ENCODE results near the gene TGFBR1. TPM values are rescaled to one million over a fixed set of nuclear protein-coding genes. Genes with fewer than 3 reads are reported as not detected.

The TGFBR1 gene
- total RNA-seq, 1 experiment from 2014 or later, result 9.5 TPM

GRCh38 chr9:99066571-99066970 lies 38.3 kb upstream of the TGFBR1 start:
- no peak for DNase-seq
- Histone ChIP-seq H3K36me3 (ENCODE audit: low read depth, low read length) (no peaks in the 10 kb centered on the region), H3K4me2 (ENCODE audit: low read length) (no peak overlapping the region), H3K27ac (ENCODE audit: low read length) (no peak overlapping the region), H3K27me3 (ENCODE audit: low read length) (no peaks in the 10 kb centered on the region), H3K9ac (ENCODE audit: low read length) (no peak overlapping the region), H3K9me2 (replicated peaks; ENCODE audit: low read length) (no peaks in the 10 kb centered on the region), H3K79me2 (ENCODE audit: low read length) (no peaks in the 10 kb centered on the region), H3K9me3 (ENCODE audit: low read length) (no peaks in the 10 kb centered on the region), H3K4me1 (ENCODE audit: insufficient read depth, low read length) (no peaks in the 10 kb centered on the region), H2AFZ (ENCODE audit: low read length) (no peak overlapping the region), H4K20me1 (ENCODE audit: low read length) (no peaks in the 10 kb centered on the region), H3F3A (ENCODE audit: low read length, unreplicated experiment) (no peaks in the 10 kb centered on the region), H3K4me3 (ENCODE audit: low read length) (no peak overlapping the region)
- intact Hi-C loops (cut with micrococcal nuclease), result no loop called here
- no peak for TF ChIP-seq CTCF (conservative IDR thresholded peaks at IDR 0.05; ENCODE audit: low read depth, low read length)
- TF ChIP-seq EZH2 (IDR thresholded peaks at IDR 0.05; ENCODE audit: low read length, unreplicated experiment), result no peak
- no peak for ATAC-seq
- BruUV-seq (replicated peaks), result no TSS peak
- ChIA-PET CTCF (interaction anchor here (0.5 kb wide), 1 partner anchor 9 kb away, joined by 4 read pairs; no protein-coding TSS in a partner anchor), POLR2A (ENCODE audit: unreplicated experiment) (no interaction called here)

GRCh38 chr9:99069075-99069474 lies 35.8 kb upstream of the TGFBR1 start:
- Histone ChIP-seq H2AFZ (ENCODE audit: low read length) (no peak overlapping the region), H3K9me3 (ENCODE audit: low read length) (no peaks in the 10 kb centered on the region), H3K36me3 (ENCODE audit: low read depth, low read length) (no peaks in the 10 kb centered on the region), H4K20me1 (ENCODE audit: low read length) (no peaks in the 10 kb centered on the region), H3K27me3 (ENCODE audit: low read length) (no peaks in the 10 kb centered on the region), H3K4me2 (ENCODE audit: low read length) (no peak overlapping the region), H3K27ac (ENCODE audit: low read length) (no peak overlapping the region), H3K9ac (ENCODE audit: low read length) (no peak overlapping the region), H3K4me1 (ENCODE audit: insufficient read depth, low read length) (no peaks in the 10 kb centered on the region), H3K4me3 (ENCODE audit: low read length) (no peak overlapping the region), H3K9me2 (replicated peaks; ENCODE audit: low read length) (no peaks in the 10 kb centered on the region), H3F3A (ENCODE audit: low read length, unreplicated experiment) (no peaks in the 10 kb centered on the region), H3K79me2 (ENCODE audit: low read length) (no peaks in the 10 kb centered on the region)
- BruUV-seq (replicated peaks), result no TSS peak
- no peak for ATAC-seq
- CTCF ChIA-PET, result no interaction called here
- POLR2A ChIA-PET (ENCODE audit: unreplicated experiment), result no interaction called here
- DNase-seq, result no peak
- intact Hi-C loops (cut with micrococcal nuclease), result no loop called here
- TF ChIP-seq EZH2 (IDR thresholded peaks at IDR 0.05; ENCODE audit: low read length, unreplicated experiment), result no peak
- TF ChIP-seq CTCF (conservative IDR thresholded peaks at IDR 0.05; ENCODE audit: low read depth, low read length), result no peak
- no peak for TF ChIP-seq EZH2phosphoT487 (IDR thresholded peaks at IDR 0.05; ENCODE audit: borderline replicate concordance, low read length)

GRCh38 chr9:99069546-99069945 lies 35.4 kb upstream of the TGFBR1 start:
- Histone ChIP-seq H3F3A (ENCODE audit: low read length, unreplicated experiment) (no peaks in the 10 kb centered on the region), H3K4me1 (ENCODE audit: insufficient read depth, low read length) (no peaks in the 10 kb centered on the region), H3K36me3 (ENCODE audit: low read depth, low read length) (no peaks in the 10 kb centered on the region), H3K4me3 (ENCODE audit: low read length) (no peak overlapping the region), H3K9ac (ENCODE audit: low read length) (no peak overlapping the region), H2AFZ (ENCODE audit: low read length) (no peak overlapping the region), H3K9me2 (replicated peaks; ENCODE audit: low read length) (no peaks in the 10 kb centered on the region), H3K9me3 (ENCODE audit: low read length) (no peaks in the 10 kb centered on the region), H3K27me3 (ENCODE audit: low read length) (no peaks in the 10 kb centered on the region), H3K27ac (ENCODE audit: low read length) (no peak overlapping the region), H4K20me1 (ENCODE audit: low read length) (no peaks in the 10 kb centered on the region), H3K79me2 (ENCODE audit: low read length) (no peaks in the 10 kb centered on the region), H3K4me2 (ENCODE audit: low read length) (no peak overlapping the region)
- POLR2A ChIA-PET (ENCODE audit: unreplicated experiment), result no interaction called here
- DNase-seq (no peak), ATAC-seq (no peak)
- intact Hi-C loops (cut with micrococcal nuclease), result no loop called here
- CTCF ChIA-PET, result no interaction called here
- TF ChIP-seq EZH2phosphoT487 (IDR thresholded peaks at IDR 0.05; ENCODE audit: borderline replicate concordance, low read length) (no peak), CTCF (conservative IDR thresholded peaks at IDR 0.05; ENCODE audit: low read depth, low read length) (no peak), EZH2 (IDR thresholded peaks at IDR 0.05; ENCODE audit: low read length, unreplicated experiment) (no peak)
- no TSS peak for BruUV-seq (replicated peaks)
